BE2C (cell line): ENCODE measurements around the gene ANKS1A.

Experiments
- DNase-seq: peaks from one replicate; pipeline ENCODE4 v3.0.0-alpha.2; 2020
- H3K27me3 ChIP-seq: fragments of 250-450 bp; sonication (Bioruptor Pico); 2 replicates; pipeline ENCODE4 v1.5.1; 2020; ENCODE audit warnings: mild to moderate bottlenecking
- H3K36me3 ChIP-seq: fragments of 250-450 bp; sonication (Bioruptor Pico); 2 replicates; pipeline ENCODE4 v1.5.1; 2020; ENCODE audit warnings: mild to moderate bottlenecking
- H3K4me1 ChIP-seq: fragments of 250-450 bp; sonication (Bioruptor Pico); 2 replicates; pipeline ENCODE4 v1.5.1; 2020
- H3K4me3 ChIP-seq: 2 replicates; pipeline ENCODE4 v1.5.1; 2011; ENCODE audit warnings: low read depth, low read length
- H3K9me3 ChIP-seq: fragments of 250-450 bp; sonication (Bioruptor Pico); 2 replicates; pipeline ENCODE4 v1.5.1; 2020
- TF ChIP-seq, protein P1 (sequence below): IDR thresholded peaks from 2 replicates; pipeline ENCODE4 v1.5.1; 2012; ENCODE audit warnings: mild to moderate bottlenecking, low read depth, low read length

Gene ANKS1A

GRCh38 chr6:34974249-34974642, 85.2 kb downstream of the ANKS1A start:
- Histone ChIP-seq H3K27me3 (no peaks in the 10 kb centered on the region), H3K9me3 (no peaks in the 10 kb centered on the region), H3K4me1 (no peaks in the 10 kb centered on the region), H3K4me3 (no peak overlapping the region), H3K36me3 (no peaks in the 10 kb centered on the region)
- TF ChIP-seq, protein P1, sequence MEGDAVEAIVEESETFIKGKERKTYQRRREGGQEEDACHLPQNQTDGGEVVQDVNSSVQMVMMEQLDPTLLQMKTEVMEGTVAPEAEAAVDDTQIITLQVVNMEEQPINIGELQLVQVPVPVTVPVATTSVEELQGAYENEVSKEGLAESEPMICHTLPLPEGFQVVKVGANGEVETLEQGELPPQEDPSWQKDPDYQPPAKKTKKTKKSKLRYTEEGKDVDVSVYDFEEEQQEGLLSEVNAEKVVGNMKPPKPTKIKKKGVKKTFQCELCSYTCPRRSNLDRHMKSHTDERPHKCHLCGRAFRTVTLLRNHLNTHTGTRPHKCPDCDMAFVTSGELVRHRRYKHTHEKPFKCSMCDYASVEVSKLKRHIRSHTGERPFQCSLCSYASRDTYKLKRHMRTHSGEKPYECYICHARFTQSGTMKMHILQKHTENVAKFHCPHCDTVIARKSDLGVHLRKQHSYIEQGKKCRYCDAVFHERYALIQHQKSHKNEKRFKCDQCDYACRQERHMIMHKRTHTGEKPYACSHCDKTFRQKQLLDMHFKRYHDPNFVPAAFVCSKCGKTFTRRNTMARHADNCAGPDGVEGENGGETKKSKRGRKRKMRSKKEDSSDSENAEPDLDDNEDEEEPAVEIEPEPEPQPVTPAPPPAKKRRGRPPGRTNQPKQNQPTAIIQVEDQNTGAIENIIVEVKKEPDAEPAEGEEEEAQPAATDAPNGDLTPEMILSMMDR, result no peak
- no peak for DNase-seq

DNA sequence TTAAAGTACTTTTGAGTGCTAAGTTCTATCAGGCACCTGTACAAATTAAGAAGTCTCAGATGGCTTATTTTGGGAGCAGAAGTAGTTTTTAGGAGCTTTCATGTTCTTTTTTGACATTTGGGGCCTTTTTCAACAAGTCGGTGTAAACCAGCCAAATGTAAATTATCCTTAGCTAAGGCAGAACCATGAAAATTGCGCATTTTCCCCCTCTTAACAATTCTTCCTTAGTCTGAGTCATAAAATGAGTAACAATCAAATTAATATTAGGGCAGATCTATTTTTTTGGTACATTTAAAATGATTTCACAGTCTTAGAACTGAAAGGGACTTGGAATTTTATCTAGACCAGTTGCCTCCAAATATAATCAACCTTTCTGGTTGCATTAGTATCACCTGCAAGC, 87.2 kb downstream of the ANKS1A start:
- no peaks in the 10 kb centered on the region for H3K27me3 ChIP-seq
- TF ChIP-seq, protein P1, result no peak
- no peaks in the 10 kb centered on the region; the same call in 1 of the 2 replicates for H3K4me1 ChIP-seq
- no peak for DNase-seq
- no peaks in the 10 kb centered on the region for H3K9me3 ChIP-seq
- H3K4me3 ChIP-seq, result no peak overlapping the region
- no peaks in the 10 kb centered on the region for H3K36me3 ChIP-seq

GRCh38 chr6:34979218-34979617, 90.2 kb downstream of the ANKS1A start:
- H3K27me3 ChIP-seq, result no peaks in the 10 kb centered on the region
- no peaks in the 10 kb centered on the region for H3K9me3 ChIP-seq
- TF ChIP-seq, protein P1, result no peak
- DNase-seq, result no peak
- no peaks in the 10 kb centered on the region; the same call in 1 of the 2 replicates for H3K4me1 ChIP-seq
- no peaks in the 10 kb centered on the region for H3K36me3 ChIP-seq
- H3K4me3 ChIP-seq, result no peak overlapping the region

DNA sequence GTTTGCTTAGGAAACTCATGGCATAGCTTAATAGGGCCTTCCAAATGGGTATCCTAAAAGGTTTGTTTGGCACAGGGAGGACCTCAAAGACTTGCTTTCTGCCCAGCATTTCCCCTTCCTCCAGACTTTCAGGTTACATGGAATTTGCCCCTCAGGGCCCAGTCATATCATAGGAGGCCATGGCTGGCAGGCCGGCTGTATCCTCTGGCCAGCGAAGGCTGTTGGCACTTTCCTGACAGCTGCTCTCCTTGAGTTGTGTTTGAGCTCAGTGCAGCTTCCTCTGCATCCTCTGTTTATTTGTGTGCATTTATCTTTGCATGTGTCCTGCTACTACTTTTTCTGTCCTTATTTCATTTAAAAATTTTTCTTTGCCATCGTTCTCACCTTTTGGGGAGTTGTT, 90.9 kb downstream of the ANKS1A start:
- Histone ChIP-seq H3K27me3 (no peaks in the 10 kb centered on the region), H3K9me3 (no peaks in the 10 kb centered on the region), H3K4me1 (no peaks in the 10 kb centered on the region; the same call in 1 of the 2 replicates), H3K36me3 (no peaks in the 10 kb centered on the region), H3K4me3 (no peak overlapping the region)
- no peak for DNase-seq
- TF ChIP-seq, protein P1, result no peak

GRCh38 chr6:34981366-34981765, 92.3 kb downstream of the ANKS1A start:
- TF ChIP-seq, protein P1, result no peak

GRCh38 chr6:34981951-34982350, 92.9 kb downstream of the ANKS1A start:
- TF ChIP-seq, protein P1, result no peak
- Histone ChIP-seq H3K4me3 (no peak overlapping the region), H3K4me1 (no peaks in the 10 kb centered on the region; the same call in 1 of the 2 replicates), H3K27me3 (no peaks in the 10 kb centered on the region), H3K36me3 (no peaks in the 10 kb centered on the region), H3K9me3 (no peaks in the 10 kb centered on the region)
- DNase-seq, result no peak

More at GRCh38 chr6:34981366-34981765, 92.3 kb downstream of the ANKS1A start:
- Histone ChIP-seq H3K9me3 (no peaks in the 10 kb centered on the region), H3K36me3 (no peaks in the 10 kb centered on the region), H3K4me3 (no peak overlapping the region), H3K4me1 (no peaks in the 10 kb centered on the region; the same call in 1 of the 2 replicates), H3K27me3 (no peaks in the 10 kb centered on the region)
- no peak for DNase-seq
